ENCODE data around the gene RAB28. TPM values are rescaled to one million over a fixed set of nuclear protein-coding genes. Genes with fewer than 3 reads are reported as not detected.

The RAB28 gene
- total RNA-seq = 10 to 100 TPM in 3 of 4 donors, 1 to 10 TPM in 1; 9.7 to 32.6 (median 21.2) TPM

DNA sequence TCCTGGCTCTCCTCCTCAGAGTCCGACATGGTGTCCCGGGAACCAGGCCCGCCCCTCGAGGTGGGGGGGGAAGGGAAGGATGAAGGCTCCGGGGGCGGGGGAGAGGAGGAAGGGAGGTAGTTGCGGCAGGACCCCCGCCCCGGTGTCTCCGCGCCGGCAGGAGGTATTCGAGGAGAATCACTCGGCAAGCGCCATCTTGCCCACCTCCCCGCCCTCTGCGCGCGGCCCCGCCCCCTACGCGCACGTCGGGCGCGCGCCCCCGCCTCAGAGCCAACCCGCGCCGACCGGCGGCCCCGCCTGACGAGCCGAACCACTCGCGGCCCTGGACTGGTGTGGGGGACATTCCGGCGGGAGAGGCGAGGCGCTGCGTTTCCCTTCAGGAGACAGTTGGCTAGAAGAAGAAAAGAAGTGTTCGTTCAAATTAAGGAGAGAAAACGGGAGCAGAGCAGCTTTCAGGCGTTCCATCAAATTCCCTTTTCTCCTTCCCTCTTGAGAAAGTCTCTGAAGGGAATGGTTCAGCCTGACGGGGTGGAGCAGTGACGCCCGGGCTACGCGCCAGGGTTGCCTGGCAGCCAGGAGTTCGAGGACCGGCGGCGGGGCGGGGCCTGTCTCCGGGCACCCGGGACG is at the start of gene RAB28:
Gene RAB28, minus strand, starts transcription at position 219 of the 627 bp plus-strand sequence.
- no peaks in the 10 kb centered on the region for H3K36me3 ChIP-seq
- H3K4me1 ChIP-seq = peaks cover 5% of the 10 kb centered on the region in 2 donors
- H3K27me3 ChIP-seq = no peaks in the 10 kb centered on the region
- peak within 1 kb of the TSS; percentile 94 to 97 for H3K27ac ChIP-seq
- TF ChIP-seq, protein P1, sequence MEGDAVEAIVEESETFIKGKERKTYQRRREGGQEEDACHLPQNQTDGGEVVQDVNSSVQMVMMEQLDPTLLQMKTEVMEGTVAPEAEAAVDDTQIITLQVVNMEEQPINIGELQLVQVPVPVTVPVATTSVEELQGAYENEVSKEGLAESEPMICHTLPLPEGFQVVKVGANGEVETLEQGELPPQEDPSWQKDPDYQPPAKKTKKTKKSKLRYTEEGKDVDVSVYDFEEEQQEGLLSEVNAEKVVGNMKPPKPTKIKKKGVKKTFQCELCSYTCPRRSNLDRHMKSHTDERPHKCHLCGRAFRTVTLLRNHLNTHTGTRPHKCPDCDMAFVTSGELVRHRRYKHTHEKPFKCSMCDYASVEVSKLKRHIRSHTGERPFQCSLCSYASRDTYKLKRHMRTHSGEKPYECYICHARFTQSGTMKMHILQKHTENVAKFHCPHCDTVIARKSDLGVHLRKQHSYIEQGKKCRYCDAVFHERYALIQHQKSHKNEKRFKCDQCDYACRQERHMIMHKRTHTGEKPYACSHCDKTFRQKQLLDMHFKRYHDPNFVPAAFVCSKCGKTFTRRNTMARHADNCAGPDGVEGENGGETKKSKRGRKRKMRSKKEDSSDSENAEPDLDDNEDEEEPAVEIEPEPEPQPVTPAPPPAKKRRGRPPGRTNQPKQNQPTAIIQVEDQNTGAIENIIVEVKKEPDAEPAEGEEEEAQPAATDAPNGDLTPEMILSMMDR (IDR thresholded peaks at IDR 0.05) = no peak
- peak; percentile 34 to 70 for TF ChIP-seq POLR2A (IDR thresholded peaks at IDR 0.05)
- intact Hi-C loops (cut with DNase I; ENCODE audit: low total_unique reads) = no loop called here
- H3K9me3 ChIP-seq = no peaks in the 10 kb centered on the region
- peak within 1 kb of the TSS; percentile 82 to 89 for H3K4me3 ChIP-seq
- DNase-seq = peak; percentile 94 to 95

DNA sequence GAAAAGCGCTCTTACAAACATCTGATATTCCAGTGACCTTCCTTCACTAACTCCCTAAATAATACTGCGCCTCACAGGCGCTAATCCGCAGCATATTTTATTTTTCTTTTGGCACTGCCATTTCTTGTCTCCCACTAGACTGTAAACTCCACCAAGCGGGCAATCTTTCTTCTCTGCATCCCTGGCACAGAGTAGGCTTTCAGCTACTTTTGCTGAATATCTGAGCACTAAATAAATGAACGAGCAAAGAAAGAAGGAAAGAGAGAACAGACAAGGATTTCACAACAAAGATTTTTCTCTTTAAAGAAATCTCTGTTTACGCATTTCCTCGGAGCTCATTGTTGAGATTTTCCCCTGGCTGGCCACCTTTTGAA is 47.5 kb upstream of the RAB28 start:
- Histone ChIP-seq H3K9me3 (no peaks in the 10 kb centered on the region), H3K27ac (no peak overlapping the region), H3K36me3 (no peaks in the 10 kb centered on the region), H3K4me1 (no peaks in the 10 kb centered on the region), H3K4me3 (no peak overlapping the region), H3K27me3 (peaks cover 18 to 69% of the 10 kb centered on the region in 2 donors)
- no peak for DNase-seq
- intact Hi-C loops (cut with DNase I; ENCODE audit: low total_unique reads) = no loop called here
- TF ChIP-seq POLR2A (IDR thresholded peaks at IDR 0.05) = no peak
- TF ChIP-seq, protein P1 (IDR thresholded peaks at IDR 0.05) = no peak

DNA sequence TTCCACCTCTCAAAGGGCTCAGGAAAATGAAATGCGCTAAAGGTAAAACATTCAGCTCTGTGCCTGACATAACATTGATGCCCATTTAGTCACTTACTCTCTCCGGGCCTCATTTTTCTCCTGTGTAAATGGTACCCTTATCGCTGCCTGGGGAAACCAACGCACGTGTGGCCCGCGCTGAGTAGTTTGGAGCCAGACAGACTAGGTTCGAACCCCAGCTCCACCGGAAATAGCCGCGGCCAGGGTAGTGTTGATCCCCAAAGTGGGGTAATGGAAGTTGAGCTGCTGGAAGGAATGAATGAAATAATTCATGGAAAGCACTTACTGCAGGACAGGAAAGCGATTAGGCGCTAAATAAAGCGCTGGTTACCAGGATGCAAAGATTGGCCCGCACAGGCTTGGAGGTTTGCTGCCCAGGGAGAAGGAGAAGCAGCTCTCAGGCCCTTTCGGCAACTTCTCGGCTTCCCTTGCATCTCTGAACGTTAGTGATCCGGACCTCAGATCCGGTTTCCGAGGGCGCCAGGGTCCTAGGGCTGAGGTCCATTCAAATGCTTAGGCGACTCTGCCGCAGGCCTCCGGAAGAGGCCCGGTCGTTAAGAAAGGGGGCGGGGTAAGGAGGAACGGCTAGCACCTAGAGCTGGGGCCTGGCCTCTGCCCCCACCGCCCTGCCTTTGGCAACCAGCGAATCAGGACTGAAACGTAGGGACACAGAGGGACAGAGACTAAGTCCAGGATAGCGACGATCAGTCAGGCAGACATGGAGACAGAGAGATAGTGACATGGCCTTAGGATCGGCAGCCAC is 46.9 kb upstream of the RAB28 start:
- Histone ChIP-seq H3K4me3 (no peak overlapping the region), H3K4me1 (no peaks in the 10 kb centered on the region), H3K27me3 (peaks cover 18 to 68% of the 10 kb centered on the region in 2 donors), H3K36me3 (no peaks in the 10 kb centered on the region), H3K9me3 (no peaks in the 10 kb centered on the region), H3K27ac (no peak overlapping the region)
- intact Hi-C loops (cut with DNase I; ENCODE audit: low total_unique reads) = no loop called here
- no peak for TF ChIP-seq POLR2A (IDR thresholded peaks at IDR 0.05)
- TF ChIP-seq, protein P1 (IDR thresholded peaks at IDR 0.05) = no peak
- no peak for DNase-seq

DNA sequence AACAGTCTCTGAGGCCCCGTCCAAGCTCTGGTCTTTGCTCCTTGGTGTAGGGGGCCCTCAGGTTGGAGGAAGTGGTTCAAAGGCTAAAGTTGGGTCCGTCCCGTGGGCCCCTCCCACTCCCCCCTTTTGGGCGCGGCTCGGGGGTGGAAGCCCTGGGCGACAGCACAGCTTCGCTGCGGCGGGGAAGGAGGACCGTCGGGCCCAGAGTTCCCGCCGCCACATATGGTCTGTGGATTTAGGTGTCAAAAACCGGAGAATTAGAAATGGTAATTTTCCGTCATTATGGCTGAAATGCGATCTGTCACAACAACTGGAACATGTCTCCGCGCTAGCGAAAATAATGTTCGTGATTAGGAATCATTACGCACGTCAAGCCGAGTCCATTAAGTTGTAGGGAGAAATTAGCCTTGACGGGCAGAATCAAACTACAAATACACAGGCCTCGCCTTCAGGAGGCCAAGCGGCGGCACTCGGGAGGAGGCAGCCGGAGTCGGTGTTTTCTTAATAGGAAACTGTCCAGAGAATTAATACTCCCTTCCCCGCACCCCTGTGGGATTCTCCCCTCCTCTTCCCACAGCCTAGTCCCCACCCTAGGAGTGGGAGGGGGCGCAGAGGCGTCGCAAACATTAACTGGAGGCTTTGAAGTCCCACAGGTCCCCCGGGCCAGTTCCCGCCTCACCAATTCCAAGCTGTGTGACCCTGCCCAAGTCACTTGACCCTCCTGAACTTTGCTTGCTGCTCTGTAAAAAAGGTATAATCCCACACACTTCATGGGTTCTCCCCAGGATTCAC is 45.2 kb upstream of the RAB28 start:
- no peaks in the 10 kb centered on the region for H3K4me1 ChIP-seq
- intact Hi-C loops (cut with DNase I; ENCODE audit: low total_unique reads) = no loop called here
- DNase-seq = no peak
- no peak for TF ChIP-seq POLR2A (IDR thresholded peaks at IDR 0.05)
- TF ChIP-seq, protein P1 (IDR thresholded peaks at IDR 0.05) = no peak
- no peaks in the 10 kb centered on the region for H3K36me3 ChIP-seq
- H3K27ac ChIP-seq = no peak overlapping the region
- no peak overlapping the region for H3K4me3 ChIP-seq
- H3K27me3 ChIP-seq = peaks cover 21 to 85% of the 10 kb centered on the region in 2 donors
- peaks cover 0 to 2% of the 10 kb centered on the region in 2 donors for H3K9me3 ChIP-seq

All from uterus (tissue), 4 donors.